PC-3 (cell line): ENCODE data around the gene SH2D3A. TPM values are rescaled to one million over a fixed set of nuclear protein-coding genes. Genes with fewer than 3 reads are reported as not detected.
A peak's percentile ranks its signal among the peaks of the same experiment; 100 is the strongest.

Source experiments
- ATAC-seq: fragments of 200-7000 bp; cut with Tn5 transposase; 2 replicates; pipeline ENCODE4 v1.9.1; 2020; ENCODE audit warnings: mild to moderate bottlenecking, moderate library complexity
- BruUV-seq: library from RNA; stranded (reverse); fragments of 400-500 nt; replicated peaks from 2 replicates; lab custom pipeline; 2021; lab: Mats Ljungman, UMichigan
- CTCF ChIA-PET: fragments of 300-600 bp; sonication (Branson Sonifier 250); formaldehyde crosslinking; loops from one replicate; lab custom pipeline; 2022; ENCODE audit warnings: antibody characterized with exemption; lab: Charles Lee
- POLR2A ChIA-PET: fragments of 300-600 bp; sonication (Branson Sonifier 250); formaldehyde crosslinking; loops from one replicate; lab custom pipeline; 2022; ENCODE audit warnings: antibody characterized with exemption; ENCODE audit not compliant: unreplicated experiment; lab: Charles Lee
- DNase-seq: peaks from one replicate; pipeline ENCODE4 v3.0.0-alpha.2; 2015
- H2AFZ ChIP-seq: fragments of 300-600 bp; sonication (generic); 2 replicates; pipeline ENCODE4 v1.6.0; 2016; ENCODE audit warnings: antibody characterized with exemption, low read length
- H3F3A ChIP-seq: fragments of 300-600 bp; sonication (generic); one replicate; pipeline ENCODE4 v1.6.0; 2017; ENCODE audit warnings: antibody characterized with exemption, low read length, control low read depth, mild to moderate bottlenecking; ENCODE audit not compliant: unreplicated experiment
- H3K27ac ChIP-seq: fragments of 300-600 bp; sonication (generic); 2 replicates; pipeline ENCODE4 v1.5.1; 2016; ENCODE audit warnings: mild to moderate bottlenecking, low read length
- H3K27me3 ChIP-seq: fragments of 300-600 bp; sonication (generic); 2 replicates; pipeline ENCODE4 v1.6.1; 2016; ENCODE audit warnings: low read length, mixed read lengths
- H3K36me3 ChIP-seq: fragments of 300-600 bp; sonication (generic); 2 replicates; pipeline ENCODE4 v1.6.1; 2016; ENCODE audit warnings: low read depth, mixed run types, low read length, mixed read lengths
- H3K4me1 ChIP-seq: fragments of 300-600 bp; sonication (generic); 2 replicates; pipeline ENCODE4 v1.5.1; 2016; ENCODE audit warnings: low read length; ENCODE audit not compliant: insufficient read depth
- H3K4me2 ChIP-seq: fragments of 300-600 bp; sonication (generic); 2 replicates; pipeline ENCODE4 v1.6.0; 2016; ENCODE audit warnings: low read length
- H3K4me3 ChIP-seq: fragments of 300-600 bp; sonication (generic); 2 replicates; pipeline ENCODE4 v1.5.1; 2016; ENCODE audit warnings: mild to moderate bottlenecking, low read length, mixed read lengths
- H3K79me2 ChIP-seq: fragments of 300-600 bp; sonication (generic); 2 replicates; pipeline ENCODE4 v1.6.1; 2017; ENCODE audit warnings: low read length, mixed read lengths
- H3K9ac ChIP-seq: fragments of 300-600 bp; sonication (generic); 2 replicates; pipeline ENCODE4 v1.6.0; 2016; ENCODE audit warnings: mild to moderate bottlenecking, low read length
- H3K9me2 ChIP-seq: fragments of 300-600 bp; sonication (generic); replicated peaks from 2 replicates; pipeline ENCODE4 v1.6.1; 2016; ENCODE audit warnings: mixed run types, low read length, mixed read lengths
- H3K9me3 ChIP-seq: fragments of 300-600 bp; sonication (generic); 2 replicates; pipeline ENCODE4 v1.6.1; 2016; ENCODE audit warnings: low read length, mixed read lengths
- H4K20me1 ChIP-seq: fragments of 300-600 bp; sonication (generic); 2 replicates; pipeline ENCODE4 v1.6.1; 2016; ENCODE audit warnings: low read length, mixed read lengths
- EZH2 ChIP-seq: fragments of 300-600 bp; sonication (generic); IDR thresholded peaks from one replicate; pipeline ENCODE4 v1.6.1; 2017; ENCODE audit warnings: antibody characterized with exemption, mild to moderate bottlenecking, low read length; ENCODE audit not compliant: unreplicated experiment
- EZH2phosphoT487 ChIP-seq: fragments of 300-600 bp; sonication (generic); IDR thresholded peaks from 2 replicates; pipeline ENCODE4 v1.6.1; 2018; ENCODE audit warnings: mild to moderate bottlenecking, antibody characterized with exemption, low read length, borderline replicate concordance
- intact Hi-C: fragments of 100-400 bp; cut with micrococcal nuclease; formaldehyde crosslinking; loops from 2 replicates; pipeline ENCODE4 v1.9.0; 2023
- total RNA-seq: library from RNA; depleted of rRNA; stranded (reverse); fragments of >200 nt; gene quantifications from 2 replicates; pipeline ENCODE4 v1.2.3, GENCODE V29; 2014
- TF ChIP-seq, protein P1 (sequence below): fragments of 300-600 bp; sonication (generic); conservative IDR thresholded peaks from 2 replicates; pipeline ENCODE4 v1.5.1; 2017; ENCODE audit warnings: antibody characterized with exemption, low read depth, mild to moderate bottlenecking, low read length

SH2D3A gene
- total RNA-seq, 1 experiment from 2014 or later: 141 TPM

DNA sequence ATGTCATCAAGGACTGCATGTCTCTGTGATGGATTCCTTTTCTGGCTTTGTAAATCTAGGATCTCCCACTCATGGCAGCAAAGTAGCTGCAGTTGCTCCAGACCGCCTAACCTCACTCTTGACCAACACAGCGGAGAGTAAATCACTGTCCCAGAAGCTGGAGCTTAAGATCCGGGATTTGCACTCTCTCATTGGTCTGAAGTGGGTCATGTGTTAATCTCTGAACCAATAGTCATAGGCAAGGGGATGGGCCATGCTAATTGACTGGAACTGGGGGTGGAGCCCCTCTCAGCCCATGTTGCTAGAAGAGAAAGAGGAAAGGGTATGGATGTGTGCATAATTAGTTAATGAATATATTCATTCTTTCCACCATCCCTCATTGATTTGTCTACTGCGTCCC lies 39.3 kb upstream of the SH2D3A start:
- Histone ChIP-seq H3K36me3 (no peaks in the 10 kb centered on the region), H3K9ac (no peak overlapping the region), H2AFZ (peak overlapping the region; percentile 18; the same call in 1 of the 2 replicates), H3K79me2 (no peaks in the 10 kb centered on the region), H4K20me1 (no peaks in the 10 kb centered on the region), H3K27me3 (0 out of 2 replicates have a peak, but pooled peaks cover 6% of the 10 kb centered on the region), H3F3A (no peaks in the 10 kb centered on the region), H3K9me2 (no peaks in the 10 kb centered on the region), H3K27ac (no peak overlapping the region), H3K4me1 (peaks cover 14% of the 10 kb centered on the region), H3K4me3 (no peak overlapping the region), H3K9me3 (no peaks in the 10 kb centered on the region), H3K4me2 (no peak overlapping the region)
- ChIA-PET CTCF (no interaction called here), POLR2A (no interaction called here)
- BruUV-seq: no TSS peak
- no peak for ATAC-seq
- intact Hi-C loops: no loop called here
- peak; percentile 51 for DNase-seq
- TF ChIP-seq EZH2 (no peak), EZH2phosphoT487 (no peak)
- TF ChIP-seq, protein P1, sequence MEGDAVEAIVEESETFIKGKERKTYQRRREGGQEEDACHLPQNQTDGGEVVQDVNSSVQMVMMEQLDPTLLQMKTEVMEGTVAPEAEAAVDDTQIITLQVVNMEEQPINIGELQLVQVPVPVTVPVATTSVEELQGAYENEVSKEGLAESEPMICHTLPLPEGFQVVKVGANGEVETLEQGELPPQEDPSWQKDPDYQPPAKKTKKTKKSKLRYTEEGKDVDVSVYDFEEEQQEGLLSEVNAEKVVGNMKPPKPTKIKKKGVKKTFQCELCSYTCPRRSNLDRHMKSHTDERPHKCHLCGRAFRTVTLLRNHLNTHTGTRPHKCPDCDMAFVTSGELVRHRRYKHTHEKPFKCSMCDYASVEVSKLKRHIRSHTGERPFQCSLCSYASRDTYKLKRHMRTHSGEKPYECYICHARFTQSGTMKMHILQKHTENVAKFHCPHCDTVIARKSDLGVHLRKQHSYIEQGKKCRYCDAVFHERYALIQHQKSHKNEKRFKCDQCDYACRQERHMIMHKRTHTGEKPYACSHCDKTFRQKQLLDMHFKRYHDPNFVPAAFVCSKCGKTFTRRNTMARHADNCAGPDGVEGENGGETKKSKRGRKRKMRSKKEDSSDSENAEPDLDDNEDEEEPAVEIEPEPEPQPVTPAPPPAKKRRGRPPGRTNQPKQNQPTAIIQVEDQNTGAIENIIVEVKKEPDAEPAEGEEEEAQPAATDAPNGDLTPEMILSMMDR: no peak

DNA sequence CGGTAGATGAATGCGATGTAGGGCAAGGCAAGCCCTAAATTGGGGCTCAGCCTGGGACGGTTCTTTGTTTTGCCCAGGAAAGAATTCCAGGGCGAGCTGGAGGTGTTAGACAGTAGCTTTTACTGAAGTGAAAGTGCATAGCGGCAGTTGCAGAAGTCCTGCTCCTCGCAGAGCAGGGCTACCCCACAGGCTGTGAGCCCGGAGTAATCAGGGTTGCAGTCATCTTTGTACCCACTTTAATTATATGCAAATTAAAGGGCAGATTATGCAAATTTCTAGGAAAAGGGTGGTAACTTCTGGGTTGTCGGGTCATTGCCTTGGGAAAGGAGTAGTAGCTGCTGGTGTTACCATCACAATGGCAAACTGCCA lies 35.8 kb upstream of the SH2D3A start:
- Histone ChIP-seq H3K36me3 (no peaks in the 10 kb centered on the region), H3K27ac (no peak overlapping the region), H4K20me1 (no peaks in the 10 kb centered on the region), H3K4me2 (no peak overlapping the region), H3K4me3 (no peak overlapping the region), H2AFZ (no peak overlapping the region), H3K9me2 (no peaks in the 10 kb centered on the region), H3K27me3 (no peaks in the 10 kb centered on the region), H3K9ac (no peak overlapping the region), H3K9me3 (no peaks in the 10 kb centered on the region), H3K4me1 (peaks cover 25% of the 10 kb centered on the region), H3K79me2 (no peaks in the 10 kb centered on the region), H3F3A (no peaks in the 10 kb centered on the region)
- ATAC-seq (no peak), DNase-seq (no peak)
- BruUV-seq: no TSS peak
- CTCF ChIA-PET: no interaction called here
- TF ChIP-seq EZH2phosphoT487: no peak
- TF ChIP-seq, protein P1: no peak
- TF ChIP-seq EZH2: no peak
- POLR2A ChIA-PET: no interaction called here
- intact Hi-C loops: no loop called here

DNA sequence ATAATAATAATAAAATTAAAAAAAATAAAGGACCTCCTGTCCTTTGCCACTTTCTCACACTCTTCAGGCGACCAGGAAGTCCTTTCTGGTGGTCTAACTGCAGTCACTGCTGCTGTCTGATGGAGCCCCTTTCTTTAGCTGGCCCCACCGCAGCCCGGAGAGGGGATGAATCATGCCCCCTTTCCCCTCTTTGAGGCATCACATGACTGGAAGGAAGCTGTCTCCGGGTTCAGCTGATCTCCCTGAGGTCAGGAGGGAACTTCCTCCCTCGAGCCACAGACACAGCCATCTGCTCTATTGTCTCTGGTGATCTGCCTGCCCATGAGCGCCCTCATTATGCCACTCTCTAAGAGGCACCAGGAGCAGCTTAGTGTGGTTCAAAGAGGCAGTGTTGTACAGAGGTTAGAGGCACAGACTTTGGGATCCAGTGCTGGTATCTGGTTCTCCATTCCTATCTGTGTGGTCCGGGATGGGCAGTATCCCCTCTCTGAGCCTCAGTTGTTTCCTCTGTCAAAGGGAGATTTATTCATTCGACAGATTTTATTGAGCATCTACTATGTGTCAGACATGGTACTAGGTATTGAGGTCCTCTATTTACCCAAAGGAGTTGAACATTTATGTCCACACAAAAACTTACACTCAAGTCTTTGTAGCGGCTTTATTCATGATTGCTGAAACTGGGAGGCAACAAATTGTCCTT lies 35.3 kb upstream of the SH2D3A start:
- H3K27ac ChIP-seq: peak overlapping the region; percentile 40
- TF ChIP-seq EZH2phosphoT487 (no peak), EZH2 (no peak)
- TF ChIP-seq, protein P1: no peak
- no peak overlapping the region; the same call in 1 of the 2 replicates for H2AFZ ChIP-seq
- DNase-seq: peak; percentile 24
- no peaks in the 10 kb centered on the region for H3K36me3 ChIP-seq
- peaks cover 25% of the 10 kb centered on the region for H3K4me1 ChIP-seq
- no peak overlapping the region for H3K4me3 ChIP-seq
- no peaks in the 10 kb centered on the region for H3K9me3 ChIP-seq
- ATAC-seq: no peak
- POLR2A ChIA-PET: no interaction called here
- H4K20me1 ChIP-seq: no peaks in the 10 kb centered on the region
- no peak overlapping the region for H3K9ac ChIP-seq
- intact Hi-C loops: no loop called here
- no TSS peak for BruUV-seq
- H3K4me2 ChIP-seq: no peak overlapping the region; the same call in 1 of the 2 replicates
- H3K27me3 ChIP-seq: no peaks in the 10 kb centered on the region
- CTCF ChIA-PET: no interaction called here
- no peaks in the 10 kb centered on the region for H3K79me2 ChIP-seq
- no peaks in the 10 kb centered on the region for H3F3A ChIP-seq
- no peaks in the 10 kb centered on the region for H3K9me2 ChIP-seq
